GDM1 (cell line): ENCODE results near the gene CHPF2.

Experiments used
- DNase-seq: peaks from one replicate; lab custom pipeline; 2025; lab: John Stamatoyannopoulos, UW

CHPF2 gene

GRCh38 chr7:151260883-151261282 lies 28.6 kb downstream of the CHPF2 start:
- DNase-seq = no peak

GRCh38 chr7:151261529-151261928 lies 29.2 kb downstream of the CHPF2 start:
- no peak for DNase-seq

- DNase-seq = no peak
These were observed 32.3 kb downstream of the CHPF2 start for GRCh38 chr7:151264615-151265014.

GRCh38 chr7:151265351-151265931 lies 33.2 kb downstream of the CHPF2 start:
- no peak for DNase-seq

- DNase-seq = no peak
These were observed 37.2 kb downstream of the CHPF2 start for GRCh38 chr7:151269511-151269910.

GRCh38 chr7:151271699-151272355 lies 39.5 kb downstream of the CHPF2 start:
- no peak for DNase-seq

GRCh38 chr7:151272405-151272804 lies 40.1 kb downstream of the CHPF2 start:
- no peak for DNase-seq

GRCh38 chr7:151272877-151273276 lies 40.6 kb downstream of the CHPF2 start:
- DNase-seq = no peak

GRCh38 chr7:151273651-151274390 lies 41.5 kb downstream of the CHPF2 start:
- DNase-seq = no peak

- DNase-seq = no peak
These were observed 42.1 kb downstream of the CHPF2 start for GRCh38 chr7:151274396-151274795.

GRCh38 chr7:151274936-151275812 lies 42.9 kb downstream of the CHPF2 start:
- no peak for DNase-seq

- no peak for DNase-seq
These were observed 43.7 kb downstream of the CHPF2 start for GRCh38 chr7:151275813-151276577.

- no peak for DNase-seq
These were observed 44.6 kb downstream of the CHPF2 start for GRCh38 chr7:151276666-151277590.

GRCh38 chr7:151277631-151278030 lies 45.3 kb downstream of the CHPF2 start:
- DNase-seq = no peak

- DNase-seq = no peak
These were observed 46.7 kb downstream of the CHPF2 start for GRCh38 chr7:151278949-151279348.

GRCh38 chr7:151279868-151280267 lies 47.6 kb downstream of the CHPF2 start:
- DNase-seq = no peak

GRCh38 chr7:151280388-151281019 lies 48.2 kb downstream of the CHPF2 start:
- no peak for DNase-seq

GRCh38 chr7:151281686-151282085 lies 49.4 kb downstream of the CHPF2 start:
- no peak for DNase-seq

- DNase-seq = no peak
These were observed 49.8 kb downstream of the CHPF2 start for GRCh38 chr7:151282111-151282510.

- no peak for DNase-seq
These were observed 51.0 kb downstream of the CHPF2 start for GRCh38 chr7:151283302-151283701.
